Kidney epithelial cell (primary cell): ENCODE results near the gene BTN2A1. TPM values are rescaled to one million over a fixed set of nuclear protein-coding genes. Genes with fewer than 3 reads are reported as not detected.
"Not testable (repeated sequence)": the region's sequence is repeated elsewhere in the genome, so short reads cannot be mapped to it uniquely, and the experiment has no call there.

Source experiments
- DNase-seq: peaks from one replicate; pipeline ENCODE4 v3.0.0-alpha.2; 2010; ENCODE audit warnings: low read depth
- H3K27me3 ChIP-seq: 2 replicates; pipeline ENCODE4 v1.6.0; 2011; ENCODE audit warnings: low read length; ENCODE audit not compliant: control insufficient read depth, insufficient read depth
- H3K36me3 ChIP-seq: 2 replicates; pipeline ENCODE4 v1.5.1; 2011; ENCODE audit warnings: low read length; ENCODE audit not compliant: control insufficient read depth, insufficient read depth
- H3K4me3 ChIP-seq: 2 replicates; pipeline ENCODE4 v1.5.1; 2011; ENCODE audit warnings: low read depth, mild to moderate bottlenecking, control low read depth, low read length
- CTCF ChIP-seq: IDR thresholded peaks from 2 replicates; pipeline ENCODE4 v1.5.1; 2011; ENCODE audit warnings: mild to moderate bottlenecking, moderate library complexity, low read length, control low read depth, inconsistent platforms; ENCODE audit not compliant: insufficient read depth, poor library complexity, severe bottlenecking
- total RNA-seq: library from RNA; depleted of rRNA; stranded (reverse); fragments of >200 nt; gene quantifications from 2 replicates; pipeline ENCODE4 v1.2.3, GENCODE V29; 2015

BTN2A1 gene
- total RNA-seq, 1 donor from 2014 or later: 17.5 TPM

GRCh38 chr6:26459023-26459810, 1.5 kb downstream of the BTN2A1 start:
- TF ChIP-seq CTCF: no peak
- DNase-seq: no peak
- peak overlapping the region; percentile 18 for H3K4me3 ChIP-seq
- no peaks in the 10 kb centered on the region for H3K27me3 ChIP-seq
- H3K36me3 ChIP-seq: peaks cover 2% of the 10 kb centered on the region

- H3K27me3 ChIP-seq, H3K4me3 ChIP-seq, DNase-seq, H3K36me3 ChIP-seq: not testable (repeated sequence)
Measured at GRCh38 chr6:26461353-26461752, 3.6 kb downstream of the BTN2A1 start.

GRCh38 chr6:26464014-26464413, 6.3 kb downstream of the BTN2A1 start:
- no peak for TF ChIP-seq CTCF
- peaks cover 9% of the 10 kb centered on the region for H3K36me3 ChIP-seq

GRCh38 chr6:26464416-26465131, 6.8 kb downstream of the BTN2A1 start:
- no peak overlapping the region for H3K4me3 ChIP-seq
- H3K27me3 ChIP-seq: no peaks in the 10 kb centered on the region
- no peak for DNase-seq
- peaks cover 9% of the 10 kb centered on the region for H3K36me3 ChIP-seq
- no peak for TF ChIP-seq CTCF

More at GRCh38 chr6:26464014-26464413, 6.3 kb downstream of the BTN2A1 start:
- Histone ChIP-seq H3K4me3 (no peak overlapping the region), H3K27me3 (no peaks in the 10 kb centered on the region)
- DNase-seq: no peak

GRCh38 chr6:26465776-26466175, 8.0 kb downstream of the BTN2A1 start:
- no peak overlapping the region for H3K4me3 ChIP-seq
- no peak for TF ChIP-seq CTCF
- H3K36me3 ChIP-seq: peaks cover 9% of the 10 kb centered on the region
- no peaks in the 10 kb centered on the region for H3K27me3 ChIP-seq
- DNase-seq: no peak

- peaks cover 8% of the 10 kb centered on the region for H3K36me3 ChIP-seq
- TF ChIP-seq CTCF: no peak
Measured at GRCh38 chr6:26468829-26469228, 11.1 kb downstream of the BTN2A1 start.

More at GRCh38 chr6:26468829-26469228, 11.1 kb downstream of the BTN2A1 start:
- Histone ChIP-seq H3K4me3 (no peak overlapping the region), H3K27me3 (no peaks in the 10 kb centered on the region)
- no peak for DNase-seq
